ENCODE data around the gene LRIG1.

LRIG1 gene

DNA sequence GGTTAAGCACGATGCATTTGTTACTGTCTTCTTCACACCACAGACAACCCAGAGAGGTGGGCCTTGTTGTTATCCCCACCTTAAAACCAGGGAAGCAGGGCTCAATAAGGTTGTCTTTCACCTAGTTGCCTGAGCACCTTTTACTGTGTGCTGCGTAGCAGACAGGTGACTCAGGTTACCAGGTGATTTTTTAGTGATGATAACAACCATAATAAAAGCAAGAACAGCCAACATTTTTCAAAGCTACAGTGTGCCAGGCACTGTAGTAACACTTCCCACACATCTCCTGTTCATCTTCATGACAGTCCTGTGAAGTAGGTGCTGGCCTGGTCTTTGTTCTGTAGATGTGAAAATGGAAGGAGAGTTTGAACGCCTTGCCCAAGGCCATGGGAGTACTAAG, 147.8 kb downstream of the LRIG1 start:
- TF ChIP-seq, protein P1, sequence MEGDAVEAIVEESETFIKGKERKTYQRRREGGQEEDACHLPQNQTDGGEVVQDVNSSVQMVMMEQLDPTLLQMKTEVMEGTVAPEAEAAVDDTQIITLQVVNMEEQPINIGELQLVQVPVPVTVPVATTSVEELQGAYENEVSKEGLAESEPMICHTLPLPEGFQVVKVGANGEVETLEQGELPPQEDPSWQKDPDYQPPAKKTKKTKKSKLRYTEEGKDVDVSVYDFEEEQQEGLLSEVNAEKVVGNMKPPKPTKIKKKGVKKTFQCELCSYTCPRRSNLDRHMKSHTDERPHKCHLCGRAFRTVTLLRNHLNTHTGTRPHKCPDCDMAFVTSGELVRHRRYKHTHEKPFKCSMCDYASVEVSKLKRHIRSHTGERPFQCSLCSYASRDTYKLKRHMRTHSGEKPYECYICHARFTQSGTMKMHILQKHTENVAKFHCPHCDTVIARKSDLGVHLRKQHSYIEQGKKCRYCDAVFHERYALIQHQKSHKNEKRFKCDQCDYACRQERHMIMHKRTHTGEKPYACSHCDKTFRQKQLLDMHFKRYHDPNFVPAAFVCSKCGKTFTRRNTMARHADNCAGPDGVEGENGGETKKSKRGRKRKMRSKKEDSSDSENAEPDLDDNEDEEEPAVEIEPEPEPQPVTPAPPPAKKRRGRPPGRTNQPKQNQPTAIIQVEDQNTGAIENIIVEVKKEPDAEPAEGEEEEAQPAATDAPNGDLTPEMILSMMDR (IDR thresholded peaks at IDR 0.05; ENCODE audit: low read depth, low read length) = no peak
- H3K4me3 ChIP-seq (ENCODE audit: low read depth, low read length) = no peak overlapping the region

DNA sequence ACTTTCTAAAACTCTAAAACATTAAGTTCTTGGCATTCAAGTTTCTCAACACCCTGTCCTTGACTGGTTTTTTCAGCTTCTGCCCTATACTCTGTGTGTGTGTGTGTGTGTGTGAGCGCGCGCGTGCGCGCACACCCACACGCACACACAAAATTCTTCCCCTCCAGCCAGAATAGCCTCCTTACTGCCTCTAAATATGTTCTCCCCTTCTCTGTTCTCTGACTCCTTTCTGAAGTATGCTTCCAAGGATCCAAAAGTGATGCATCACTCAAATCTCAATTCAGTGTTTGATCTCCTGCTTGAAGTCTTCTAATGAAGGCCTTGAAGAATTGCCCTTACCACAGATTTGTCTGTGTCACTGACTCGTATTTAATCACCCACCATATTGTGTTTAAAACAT, 150.2 kb downstream of the LRIG1 start:
- TF ChIP-seq, protein P1 (IDR thresholded peaks at IDR 0.05; ENCODE audit: low read depth, low read length) = no peak

DNA sequence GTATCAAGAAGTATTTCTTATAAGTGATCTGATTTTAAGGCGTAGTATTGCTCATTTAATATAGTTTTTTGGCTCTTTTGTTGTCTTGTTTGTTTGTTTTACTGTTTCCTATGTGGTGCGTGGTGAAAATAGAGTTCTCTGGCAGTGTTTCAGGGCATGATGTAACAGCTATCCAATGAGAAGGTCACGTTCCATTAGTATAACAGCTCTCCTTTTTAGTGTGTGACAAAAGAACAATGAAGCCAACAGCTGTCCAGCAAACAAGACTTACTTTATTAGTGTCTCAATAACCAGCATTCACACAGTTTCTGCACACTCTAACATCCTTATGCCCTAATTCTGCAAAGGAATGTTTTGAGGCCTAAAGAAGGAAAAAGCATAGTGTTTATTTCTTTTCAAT, 152.1 kb downstream of the LRIG1 start:
- H3K4me3 ChIP-seq (ENCODE audit: low read depth, low read length) = no peak overlapping the region
- TF ChIP-seq, protein P1 (IDR thresholded peaks at IDR 0.05; ENCODE audit: low read depth, low read length) = no peak

More for the DNA sequence above, 150.2 kb downstream of the LRIG1 start:
- H3K4me3 ChIP-seq (ENCODE audit: low read depth, low read length) = no peak overlapping the region

DNA sequence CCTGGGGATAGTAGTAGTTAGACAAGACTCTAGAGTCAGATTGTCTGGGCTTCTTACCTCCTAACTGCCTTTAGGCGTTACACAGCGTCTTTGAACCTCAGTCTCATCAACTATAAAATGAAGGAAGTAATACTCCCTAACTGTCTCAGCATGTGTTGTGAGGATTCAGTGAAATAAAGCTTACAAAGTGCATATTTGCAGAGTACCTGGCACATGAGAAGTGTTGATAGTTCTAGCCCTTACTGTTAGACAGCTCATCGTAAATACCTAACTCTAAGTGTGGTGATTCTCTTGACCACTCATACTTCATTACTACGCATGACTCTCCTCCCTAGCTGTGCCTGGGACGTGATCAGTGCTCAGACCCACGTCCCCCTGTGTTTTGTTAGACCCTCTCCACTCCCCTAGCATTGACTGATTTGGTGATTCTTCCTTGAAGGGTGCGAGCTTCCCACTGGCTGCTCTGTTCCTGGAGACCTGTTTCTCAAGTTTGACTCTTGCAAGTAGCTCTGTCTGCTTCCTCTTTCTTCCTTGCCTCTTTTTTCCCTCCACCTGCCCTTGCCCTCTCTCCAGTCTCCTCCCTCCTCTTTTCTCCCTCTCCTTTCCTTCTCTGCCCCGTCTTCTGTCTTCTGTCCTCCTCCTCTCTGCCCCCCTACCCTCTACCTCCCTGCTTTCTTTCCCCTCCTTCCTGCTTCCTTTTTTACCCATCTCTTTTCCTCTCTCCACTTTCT, 155.8 kb downstream of the LRIG1 start:
- no peak overlapping the region for H3K4me3 ChIP-seq (ENCODE audit: low read depth, low read length)
- TF ChIP-seq, protein P1 (IDR thresholded peaks at IDR 0.05; ENCODE audit: low read depth, low read length) = no peak

DNA sequence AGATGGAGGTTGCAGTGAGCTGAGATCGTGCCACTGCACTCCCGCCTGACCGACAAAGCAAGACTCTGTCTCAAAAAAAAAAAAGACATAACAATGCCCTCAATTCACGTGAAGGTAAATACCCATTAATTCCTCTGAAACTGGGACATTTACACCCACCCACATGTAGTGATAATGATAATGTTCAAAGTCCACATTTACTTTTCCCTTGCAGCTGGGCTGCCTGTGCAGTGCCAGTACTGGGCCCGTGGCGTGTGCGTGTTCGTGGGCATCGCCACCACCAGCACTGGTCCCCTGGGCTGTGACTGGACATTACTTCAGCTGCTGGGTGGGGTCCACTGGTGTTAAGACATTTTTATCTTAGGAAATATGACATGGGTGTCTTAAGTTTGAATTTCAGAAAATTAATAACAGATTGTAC, 156.4 kb downstream of the LRIG1 start:
- no peak overlapping the region for H3K4me3 ChIP-seq (ENCODE audit: low read depth, low read length)
- TF ChIP-seq, protein P1 (IDR thresholded peaks at IDR 0.05; ENCODE audit: low read depth, low read length) = no peak

DNA sequence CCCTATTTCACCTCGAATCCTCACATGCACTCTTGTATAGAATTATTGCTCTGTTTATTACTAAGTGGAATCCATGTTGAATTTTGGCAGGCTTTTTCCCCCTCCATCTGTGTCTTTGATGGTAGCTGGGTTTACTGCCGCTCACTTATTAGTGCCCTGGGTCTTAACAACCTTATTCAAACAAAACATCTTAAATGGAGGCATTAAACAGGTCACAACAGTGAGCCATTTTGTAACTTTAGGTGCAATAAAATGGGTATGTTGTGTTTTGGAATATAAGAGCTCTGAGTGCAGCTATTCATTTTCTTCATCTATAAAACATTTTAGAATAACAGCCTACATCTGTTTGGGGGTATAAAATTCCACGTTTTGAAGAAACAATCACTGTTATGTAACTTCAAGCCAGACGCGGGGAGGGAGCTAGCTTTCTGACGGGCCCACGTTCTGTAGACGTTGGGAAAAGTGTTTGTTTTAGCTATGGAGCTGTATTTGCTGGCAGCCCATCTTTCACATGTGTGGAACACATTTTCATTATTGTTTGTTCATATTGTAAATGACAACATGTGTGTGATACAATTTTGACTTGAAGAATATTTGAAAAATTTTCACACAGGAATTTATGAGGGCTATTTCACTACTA, 158.0 kb downstream of the LRIG1 start:
- TF ChIP-seq, protein P1 (IDR thresholded peaks at IDR 0.05; ENCODE audit: low read depth, low read length) = no peak
- no peak overlapping the region for H3K4me3 ChIP-seq (ENCODE audit: low read depth, low read length)

DNA sequence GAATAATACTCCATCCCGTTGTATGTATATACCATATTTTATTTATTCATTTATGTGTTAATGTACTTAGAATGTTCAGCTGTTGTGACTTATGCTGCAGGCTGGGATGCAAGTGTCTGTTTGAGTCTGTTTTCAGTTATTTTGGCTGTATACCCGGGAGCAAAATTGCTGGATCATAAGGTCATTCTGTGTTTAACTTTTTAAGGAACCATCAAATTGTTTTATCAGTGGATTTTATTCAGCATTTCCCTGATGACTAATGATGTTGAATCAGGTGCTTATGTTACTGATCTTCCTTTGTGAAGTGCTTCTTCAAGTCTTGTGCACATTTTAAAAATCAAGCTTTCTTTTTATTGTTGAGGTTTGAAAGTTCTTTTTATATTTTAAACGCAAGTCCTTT, 161.9 kb downstream of the LRIG1 start:
- H3K4me3 ChIP-seq (ENCODE audit: low read depth, low read length) = no peak overlapping the region
- TF ChIP-seq, protein P1 (IDR thresholded peaks at IDR 0.05; ENCODE audit: low read depth, low read length) = no peak

All from WI38 (cell line).